Endothelial cell of umbilical vein (primary cell): ENCODE measurements around the gene GPRIN1. TPM values are rescaled to one million over a fixed set of nuclear protein-coding genes. Genes with fewer than 3 reads are reported as not detected.

ENCODE experiments used
- BruUV-seq: library from RNA; stranded (reverse); fragments of 400-500 nt; replicated peaks from 2 replicates; lab custom pipeline; 2021; lab: Mats Ljungman, UMichigan
- CTCF ChIA-PET: fragments of 300-600, 350-600 bp; sonication (Branson Sonifier 250); formaldehyde crosslinking; loops from one replicate; lab custom pipeline; 2021; ENCODE audit warnings: antibody characterized with exemption, inconsistent platforms; lab: Charles Lee
- POLR2A ChIA-PET: fragments of 300-600, 350-600 bp; sonication (Branson Sonifier 250); formaldehyde crosslinking; loops from one replicate; lab custom pipeline; 2021; ENCODE audit warnings: antibody characterized with exemption, inconsistent platforms; lab: Charles Lee
- DNase-seq: peaks from one replicate; pipeline ENCODE4 v3.0.0-alpha.2; 2011; ENCODE audit warnings: low read depth, low spot score
- FAIRE-seq: peaks from 2 replicates; lab custom pipeline; 2011; peaks lifted over from hg19 to GRCh38; lab: Jason Lieb, UNC
- H2AFZ ChIP-seq: 2 replicates; pipeline ENCODE4 v1.6.0; 2012; ENCODE audit warnings: low read depth, low read length, control low read depth, inconsistent platforms
- H3K27ac ChIP-seq: 2 replicates; pipeline ENCODE4 v1.5.1; 2011; ENCODE audit warnings: low read depth, mild to moderate bottlenecking, control low read depth, low read length, moderate library complexity; ENCODE audit not compliant: insufficient read depth
- H3K27me3 ChIP-seq, 2 experiments: 2 replicates each; pipeline versions ENCODE4 v1.6.0 to v1.6.1; 2011; ENCODE audit warnings: low read length in 2 of 2, mixed read lengths in 1 of 2; ENCODE audit not compliant: control insufficient read depth in 2 of 2, insufficient read depth in 2 of 2
- H3K36me3 ChIP-seq, 2 experiments: 2 replicates in 1 of 2; 3 replicates in 1 of 2; pipeline ENCODE4 v1.5.1; 2011; ENCODE audit warnings: low read length in 2 of 2, mild to moderate bottlenecking in 1 of 2, moderate library complexity in 1 of 2; ENCODE audit not compliant: control insufficient read depth in 2 of 2, insufficient read depth in 2 of 2; ENCODE audit errors: extremely low read depth in 1 of 2
- H3K4me1 ChIP-seq: 3 replicates; pipeline ENCODE4 v1.5.1; 2011; ENCODE audit warnings: mild to moderate bottlenecking, low read length; ENCODE audit not compliant: control insufficient read depth, insufficient read depth; ENCODE audit errors: extremely low read depth
- H3K4me2 ChIP-seq: 2 replicates; pipeline ENCODE4 v1.6.1; 2011; ENCODE audit warnings: low read length, control low read depth, mixed read lengths; ENCODE audit not compliant: insufficient read depth
- H3K4me3 ChIP-seq, 3 experiments: fragments of 200-600 bp in 1 of 3; sonication (generic), shearing (Covaris generic) in 1 of 3; replicated peaks in 1 of 3; 2 replicates each; pipeline ENCODE4 v1.5.1; 2011 to 2016; ENCODE audit warnings: control low read depth in 3 of 3, low read length in 3 of 3, mild to moderate bottlenecking in 2 of 3, inconsistent platforms in 1 of 3, low read depth in 1 of 3, moderate library complexity in 1 of 3; ENCODE audit not compliant: insufficient read depth in 1 of 3
- H3K79me2 ChIP-seq: 2 replicates; pipeline ENCODE4 v1.6.0; 2012; ENCODE audit warnings: low read length, inconsistent platforms; ENCODE audit not compliant: control insufficient read depth, insufficient read depth
- H3K9ac ChIP-seq: replicated peaks from 2 replicates; pipeline ENCODE3; 2011; ENCODE audit warnings: low read length, control low read depth; ENCODE audit not compliant: insufficient read depth; ENCODE audit errors: extremely low read depth
- H3K9me1 ChIP-seq: replicated peaks from 3 replicates; pipeline ENCODE4 v1.6.0; 2011; ENCODE audit warnings: mild to moderate bottlenecking, low read length; ENCODE audit not compliant: control insufficient read depth, insufficient read depth; ENCODE audit errors: extremely low read depth
- H3K9me3 ChIP-seq: replicated peaks from 2 replicates; pipeline ENCODE4 v1.5.1; 2012; ENCODE audit warnings: low read length, inconsistent platforms; ENCODE audit not compliant: control insufficient read depth, insufficient read depth
- H4K20me1 ChIP-seq: replicated peaks from 2 replicates; pipeline ENCODE3; 2011; ENCODE audit warnings: mild to moderate bottlenecking, low read length; ENCODE audit not compliant: control insufficient read depth, insufficient read depth; ENCODE audit errors: extremely low read depth
- CTCF ChIP-seq, 2 donors: IDR thresholded peaks; 1 replicate in 1 of 2; 2 replicates in 1 of 2; pipeline ENCODE4 v1.5.1; 2011; ENCODE audit warnings: low read length in 2 of 2, mild to moderate bottlenecking in 2 of 2, moderate library complexity in 2 of 2, control low read depth in 1 of 2, inconsistent platforms in 1 of 2, low read depth in 1 of 2; ENCODE audit not compliant: insufficient read depth in 1 of 2; ENCODE audit errors: extremely low read depth in 1 of 2
- EZH2 ChIP-seq: IDR thresholded peaks from 2 replicates; pipeline ENCODE4 v1.6.1; 2012; ENCODE audit warnings: borderline replicate concordance, low read depth, mild to moderate bottlenecking, moderate library complexity, low read length, inconsistent platforms; ENCODE audit not compliant: severe bottlenecking
- FOS ChIP-seq: IDR thresholded peaks from 2 replicates; pipeline ENCODE4 v1.6.1; 2011; ENCODE audit warnings: mild to moderate bottlenecking, low read length, moderate library complexity, borderline replicate concordance; ENCODE audit not compliant: insufficient read depth
- GATA2 ChIP-seq: IDR thresholded peaks from 2 replicates; pipeline ENCODE4 v1.7.0; 2011; ENCODE audit warnings: low read depth, mild to moderate bottlenecking, moderate library complexity, mixed read lengths, low read length; ENCODE audit not compliant: insufficient read length, insufficient read depth
- JUN ChIP-seq: IDR thresholded peaks from 2 replicates; pipeline ENCODE4 v1.6.1; 2011; ENCODE audit warnings: borderline replicate concordance, low read depth; ENCODE audit not compliant: insufficient read length, insufficient read depth
- MAX ChIP-seq: IDR thresholded peaks from 2 replicates; pipeline ENCODE4 v1.6.1; 2011; ENCODE audit not compliant: insufficient read depth, insufficient read length
- MYC ChIP-seq: IDR thresholded peaks from one replicate; pipeline ENCODE4 v1.6.1; 2011; ENCODE audit warnings: mild to moderate bottlenecking, low read depth, low read length
- POLR2A ChIP-seq: IDR thresholded peaks from 2 replicates; pipeline ENCODE4 v1.6.1; 2012; ENCODE audit warnings: low read depth, mild to moderate bottlenecking, control low read depth, low read length
- POLR2AphosphoS5 ChIP-seq: IDR thresholded peaks from 2 replicates; pipeline ENCODE4 v1.6.1; 2012; ENCODE audit warnings: low read depth, mild to moderate bottlenecking, control low read depth, low read length, moderate library complexity; ENCODE audit not compliant: insufficient read depth
- dilution Hi-C: fragments of 300-500 bp; cut with MboI; formaldehyde crosslinking; loops from one replicate; pipeline ENCODE4 v1.15.0; 2019; ENCODE audit warnings: low sequenced_read_pairs; ENCODE audit not compliant: extremely low pct_ligation_motif_present
- intact Hi-C: fragments of 100-400 bp; cut with micrococcal nuclease; formaldehyde crosslinking; loops from one replicate; pipeline ENCODE4 v1.10.0; 2022
- polyA plus RNA-seq, 4 experiments: library from polyadenylated mRNA; depleted of rRNA in 3 of 4; stranded (reverse) in 3 of 4; unstranded in 1 of 4; fragments of >200 nt; gene quantifications; 2 replicates each; pipeline versions ENCODE4 v1.2.1 to v1.2.3, GENCODE V29; 2011 to 2012; ENCODE audit warnings: missing spikeins in 1 of 4
- total RNA-seq: library from RNA; stranded (reverse); gene quantifications from 2 replicates; pipeline ENCODE4 v1.2.3, GENCODE V29; 2021

GPRIN1 gene
- total and polyA plus RNA-seq, 2 donors (not counting 3 experiments of a cell fraction or from before 2014, with no cell fraction given), result 2.4 to 10.4 TPM

- Histone ChIP-seq H3K27ac (no peak overlapping the region), H3K36me3 (no peaks in the 10 kb centered on the region), H3K4me1 (peaks cover 12% of the 10 kb centered on the region), H4K20me1 (no peaks in the 10 kb centered on the region), H3K79me2 (peaks cover 9% of the 10 kb centered on the region), H3K27me3 (no peaks in the 10 kb centered on the region), H3K9me1 (no peaks in the 10 kb centered on the region), H3K4me2 (no peak overlapping the region), H2AFZ (no peak overlapping the region), H3K4me3 (no peak overlapping the region), H3K9me3 (no peaks in the 10 kb centered on the region), H3K9ac (no peak overlapping the region)
- DNase-seq (no peak), FAIRE-seq (no peak)
- ChIA-PET CTCF (interaction anchor here (1.6 kb wide), 1 partner anchor 16 kb away, joined by 3 read pairs; no protein-coding TSS in a partner anchor), POLR2A (no interaction called here)
- dilution Hi-C loops, result no loop called here
- TF ChIP-seq POLR2AphosphoS5 (no peak), GATA2 (no peak), EZH2 (no peak), CTCF (IDR thresholded peaks at IDR 0.05; ENCODE audit: extremely low read depth in 1 of 2, insufficient read depth in 1 of 2, low read depth in 1 of 2, low read length in 2 of 2) (no peak), MYC (no peak), JUN (no peak), MAX (no peak), POLR2A (no peak), FOS (no peak)
- no TSS peak for BruUV-seq
- intact Hi-C loops, result no loop called here
Observed at GRCh38 chr5:176644878-176645670, 35.1 kb upstream of the GPRIN1 start.
